Measurements from ENCODE around the gene MYO18B. TPM values are rescaled to one million over a fixed set of nuclear protein-coding genes. Genes with fewer than 3 reads are reported as not detected.
"Not testable (repeated sequence)": the region's sequence is repeated elsewhere in the genome, so short reads cannot be mapped to it uniquely, and the experiment has no call there.

MYO18B gene
- total RNA-seq, 1 donor from 2014 or later = not detected

DNA sequence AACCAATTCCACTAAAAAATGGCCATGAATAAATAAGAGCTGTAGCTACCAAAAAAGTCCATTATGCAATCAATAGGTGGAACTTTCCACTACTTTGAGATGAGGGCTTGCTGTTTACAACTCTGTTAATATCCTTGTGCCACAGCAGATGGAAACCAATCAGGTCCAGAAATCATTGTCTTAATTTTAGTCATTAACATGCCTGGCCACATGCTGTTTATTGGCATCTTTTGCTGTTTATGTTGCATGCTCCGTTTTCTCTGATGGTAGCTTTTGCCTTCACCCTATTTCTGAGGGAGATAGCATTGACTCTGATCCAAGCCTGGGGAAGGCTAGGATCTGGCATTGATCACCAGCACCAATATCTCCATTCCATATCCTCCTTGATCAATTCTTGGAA lies 234.4 kb downstream of the MYO18B start:
- H3K9me3 Mint-ChIP-seq = peaks cover 2% of the 10 kb centered on the region
- no peak overlapping the region for H3K4me3 Mint-ChIP-seq
- TF ChIP-seq, protein P1, sequence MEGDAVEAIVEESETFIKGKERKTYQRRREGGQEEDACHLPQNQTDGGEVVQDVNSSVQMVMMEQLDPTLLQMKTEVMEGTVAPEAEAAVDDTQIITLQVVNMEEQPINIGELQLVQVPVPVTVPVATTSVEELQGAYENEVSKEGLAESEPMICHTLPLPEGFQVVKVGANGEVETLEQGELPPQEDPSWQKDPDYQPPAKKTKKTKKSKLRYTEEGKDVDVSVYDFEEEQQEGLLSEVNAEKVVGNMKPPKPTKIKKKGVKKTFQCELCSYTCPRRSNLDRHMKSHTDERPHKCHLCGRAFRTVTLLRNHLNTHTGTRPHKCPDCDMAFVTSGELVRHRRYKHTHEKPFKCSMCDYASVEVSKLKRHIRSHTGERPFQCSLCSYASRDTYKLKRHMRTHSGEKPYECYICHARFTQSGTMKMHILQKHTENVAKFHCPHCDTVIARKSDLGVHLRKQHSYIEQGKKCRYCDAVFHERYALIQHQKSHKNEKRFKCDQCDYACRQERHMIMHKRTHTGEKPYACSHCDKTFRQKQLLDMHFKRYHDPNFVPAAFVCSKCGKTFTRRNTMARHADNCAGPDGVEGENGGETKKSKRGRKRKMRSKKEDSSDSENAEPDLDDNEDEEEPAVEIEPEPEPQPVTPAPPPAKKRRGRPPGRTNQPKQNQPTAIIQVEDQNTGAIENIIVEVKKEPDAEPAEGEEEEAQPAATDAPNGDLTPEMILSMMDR (conservative IDR thresholded peaks at IDR 0.05) = no peak
- H3K27me3 Mint-ChIP-seq (ENCODE audit: low read depth) = peaks cover 46% of the 10 kb centered on the region
- H3K36me3 Mint-ChIP-seq (ENCODE audit: low read depth) = no peaks in the 10 kb centered on the region
- no peaks in the 10 kb centered on the region for H3K4me1 Mint-ChIP-seq
- no peak overlapping the region for H3K27ac Mint-ChIP-seq (ENCODE audit: unreplicated experiment)
- DNase-seq (ENCODE audit: low read depth, low spot score) = no peak

DNA sequence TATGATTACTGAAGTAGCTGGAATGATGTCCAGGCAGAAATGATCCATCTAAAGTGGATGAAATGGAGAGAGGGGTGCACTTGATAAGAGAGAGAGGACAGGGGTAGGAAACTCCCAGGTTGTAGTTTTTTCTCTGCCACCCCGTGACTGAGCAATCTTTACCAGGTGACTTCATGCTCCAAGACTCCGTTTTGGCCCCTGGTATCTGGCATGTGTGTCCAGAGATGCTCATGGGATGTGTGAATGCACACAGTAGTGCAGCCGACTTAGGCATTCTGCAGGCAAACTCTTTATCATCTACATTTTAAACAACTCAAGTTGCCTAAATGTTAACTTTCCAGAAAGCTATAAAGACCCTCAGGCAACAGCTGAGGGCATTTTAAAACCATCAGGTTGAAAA lies 238.0 kb downstream of the MYO18B start:
- Mint-ChIP-seq H3K27ac (ENCODE audit: unreplicated experiment) (no peak overlapping the region), H3K4me1 (no peaks in the 10 kb centered on the region), H3K4me3 (no peak overlapping the region), H3K27me3 (ENCODE audit: low read depth) (peaks cover 54% of the 10 kb centered on the region), H3K36me3 (ENCODE audit: low read depth) (no peaks in the 10 kb centered on the region), H3K9me3 (peaks cover 2% of the 10 kb centered on the region)
- TF ChIP-seq, protein P1 (conservative IDR thresholded peaks at IDR 0.05) = no peak
- DNase-seq (ENCODE audit: low read depth, low spot score) = no peak

DNA sequence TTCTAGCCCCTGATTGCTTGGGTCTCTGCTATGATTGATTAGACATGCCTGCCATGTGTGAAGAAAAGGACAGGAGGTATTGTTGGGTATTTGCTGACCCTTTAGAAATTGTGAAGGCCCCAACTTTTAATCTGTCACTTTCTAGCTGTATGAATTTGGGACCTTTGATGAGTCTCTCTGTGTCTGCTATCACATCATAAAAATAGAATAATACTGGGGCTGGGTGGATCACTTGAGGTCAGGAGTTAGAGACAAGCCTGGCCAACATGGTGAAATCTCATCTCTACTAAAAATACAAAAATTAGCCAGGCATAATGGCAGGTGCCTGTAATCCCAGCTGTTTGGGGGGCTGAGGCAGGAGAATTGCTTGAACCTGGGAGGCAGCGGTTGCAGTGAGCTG lies 242.9 kb downstream of the MYO18B start:
- not testable (repeated sequence) for DNase-seq (ENCODE audit: low read depth, low spot score); H3K27ac Mint-ChIP-seq (ENCODE audit: unreplicated experiment); H3K4me3 Mint-ChIP-seq; H3K9me3 Mint-ChIP-seq; H3K4me1 Mint-ChIP-seq; H3K36me3 Mint-ChIP-seq (ENCODE audit: low read depth)
- H3K27me3 Mint-ChIP-seq (ENCODE audit: low read depth) = peaks cover 47% of the 10 kb centered on the region

DNA sequence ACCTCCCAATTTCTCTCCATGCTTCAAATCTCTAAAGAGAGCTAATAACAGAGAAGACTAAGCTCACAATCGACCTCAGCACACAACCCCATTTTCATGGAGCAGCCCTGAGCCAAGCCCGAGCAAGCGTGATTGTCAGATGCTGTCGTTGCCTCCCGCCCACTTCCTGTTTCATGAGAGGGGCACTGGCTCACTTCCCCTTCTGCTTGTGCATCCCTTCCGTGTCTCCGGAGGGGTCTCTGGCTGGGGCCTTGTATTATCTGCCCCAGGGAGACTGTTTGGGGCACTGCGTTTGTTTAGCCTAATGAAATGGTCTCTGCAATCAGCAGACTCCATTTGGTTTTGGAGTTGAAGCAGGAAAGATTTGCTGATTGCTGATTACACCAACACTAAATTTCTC lies 246.0 kb downstream of the MYO18B start:
- no peak overlapping the region for H3K4me3 Mint-ChIP-seq
- peaks cover 6% of the 10 kb centered on the region for H3K4me1 Mint-ChIP-seq
- peaks cover 26% of the 10 kb centered on the region for H3K27me3 Mint-ChIP-seq (ENCODE audit: low read depth)
- no peak overlapping the region for H3K27ac Mint-ChIP-seq (ENCODE audit: unreplicated experiment)
- no peaks in the 10 kb centered on the region for H3K9me3 Mint-ChIP-seq
- DNase-seq (ENCODE audit: low read depth, low spot score) = no peak
- no peaks in the 10 kb centered on the region for H3K36me3 Mint-ChIP-seq (ENCODE audit: low read depth)
- TF ChIP-seq, protein P1 (conservative IDR thresholded peaks at IDR 0.05) = no peak

DNA sequence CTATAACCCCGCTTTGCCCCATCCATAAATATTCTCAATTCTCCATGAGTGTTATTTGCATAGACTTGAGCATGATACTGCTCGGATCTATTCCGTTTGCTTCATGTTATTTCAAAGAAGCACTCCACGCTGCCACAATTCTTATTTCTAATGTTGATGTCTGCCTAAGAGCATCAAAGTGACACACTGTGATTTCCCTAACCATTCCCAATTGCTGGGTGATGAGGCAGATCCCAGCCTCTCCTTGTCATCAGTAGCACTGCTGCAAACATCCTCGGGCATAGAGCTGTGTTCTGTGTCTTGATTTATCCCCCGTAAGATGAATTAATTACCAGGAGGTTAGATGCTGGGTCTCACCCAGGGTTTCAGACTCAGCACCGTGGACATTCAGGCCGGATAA lies 249.0 kb downstream of the MYO18B start:
- Mint-ChIP-seq H3K4me3 (no peak overlapping the region), H3K36me3 (ENCODE audit: low read depth) (no peaks in the 10 kb centered on the region), H3K27me3 (ENCODE audit: low read depth) (peaks cover 23% of the 10 kb centered on the region), H3K27ac (ENCODE audit: unreplicated experiment) (no peak overlapping the region), H3K4me1 (peaks cover 6% of the 10 kb centered on the region), H3K9me3 (no peaks in the 10 kb centered on the region)
- DNase-seq (ENCODE audit: low read depth, low spot score) = no peak
- TF ChIP-seq, protein P1 (conservative IDR thresholded peaks at IDR 0.05) = no peak

DNA sequence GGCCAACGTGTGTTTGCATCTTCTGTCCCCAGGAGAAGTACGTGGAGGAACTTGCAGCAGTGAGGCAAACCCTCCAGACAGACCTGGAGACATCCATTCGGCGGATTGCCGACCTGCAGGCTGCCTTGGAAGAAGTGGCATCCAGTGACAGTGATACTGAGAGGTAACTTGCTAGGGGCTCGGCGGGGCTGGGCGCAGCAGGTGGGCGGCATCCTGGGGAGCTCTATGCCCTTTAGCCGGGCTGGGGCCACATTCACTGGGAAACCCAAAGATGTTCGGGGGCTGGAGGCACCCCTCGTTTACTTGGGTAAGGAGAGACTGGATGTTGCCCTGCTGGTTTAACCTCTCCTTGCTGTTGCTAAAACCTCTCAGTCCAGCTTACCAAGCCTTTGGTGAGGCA lies 250.3 kb downstream of the MYO18B start:
- Mint-ChIP-seq H3K27ac (ENCODE audit: unreplicated experiment) (no peak overlapping the region), H3K9me3 (no peaks in the 10 kb centered on the region), H3K36me3 (ENCODE audit: low read depth) (no peaks in the 10 kb centered on the region), H3K27me3 (ENCODE audit: low read depth) (peaks cover 21% of the 10 kb centered on the region), H3K4me1 (peaks cover 6% of the 10 kb centered on the region), H3K4me3 (no peak overlapping the region)
- DNase-seq (ENCODE audit: low read depth, low spot score) = no peak
- TF ChIP-seq, protein P1 (conservative IDR thresholded peaks at IDR 0.05) = no peak
